B cell (primary cell): Measurements from ENCODE around the gene STARD10. TPM values are rescaled to one million over a fixed set of nuclear protein-coding genes. Genes with fewer than 3 reads are reported as not detected.

Experiments used
- ATAC-seq: fragments of 200-7000 bp; cut with Tn5 transposase; one replicate; pipeline ENCODE4 v1.10.0; 2021; ENCODE audit warnings: low read depth, mild to moderate bottlenecking, moderate number of reproducible peaks, moderate library complexity
- CTCF ChIA-PET: fragments of 350-600 bp; sonication (Branson Sonifier 250); formaldehyde crosslinking; loops from one replicate; lab custom pipeline; 2021; ENCODE audit warnings: antibody characterized with exemption, inconsistent platforms; lab: Charles Lee
- POLR2A ChIA-PET: fragments of 350-600 bp; sonication (Branson Sonifier 250); formaldehyde crosslinking; loops from one replicate; lab custom pipeline; 2021; ENCODE audit warnings: antibody characterized with exemption; lab: Charles Lee
- DNase-seq: peaks from one replicate; pipeline ENCODE4 v3.0.0; 2013
- H2AFZ ChIP-seq: 2 replicates; pipeline ENCODE4 v1.6.1; 2012; ENCODE audit warnings: mild to moderate bottlenecking, low read depth, low read length; ENCODE audit not compliant: insufficient read depth, poor library complexity, severe bottlenecking
- H3K27ac ChIP-seq, 2 donors: 1 replicate in 1 of 2; 2 replicates in 1 of 2; pipeline ENCODE4 v1.5.1; 2012 to 2013; ENCODE audit warnings: low read length in 2 of 2, mild to moderate bottlenecking in 2 of 2, moderate library complexity in 1 of 2
- H3K27me3 ChIP-seq, 4 experiments: fragments of 200-600 bp in 1 of 4; sonication (generic) in 1 of 4; replicated peaks in 1 of 4; 1 replicate in 2 of 4; 2 replicates in 2 of 4; pipeline versions ENCODE4 v1.6.1 to v1.7.0; 2013 to 2016; ENCODE audit warnings: low read length in 3 of 4, mild to moderate bottlenecking in 2 of 4, mixed read lengths in 1 of 4, moderate library complexity in 1 of 4; ENCODE audit not compliant: insufficient read depth in 4 of 4, control insufficient read depth in 3 of 4; ENCODE audit errors: control extremely low read depth in 1 of 4
- H3K36me3 ChIP-seq, 2 experiments: replicated peaks in 1 of 2; 1 replicate in 1 of 2; 2 replicates in 1 of 2; pipeline versions ENCODE4 v1.6.1 to v1.7.1; 2013; ENCODE audit warnings: low read length in 1 of 2; ENCODE audit not compliant: insufficient read depth in 2 of 2, control insufficient read depth in 1 of 2; ENCODE audit errors: control extremely low read depth in 1 of 2, extremely low read depth in 1 of 2
- H3K4me1 ChIP-seq, 2 donors: fragments of 200-600 bp in 1 of 2; sonication (generic) in 1 of 2; 1 replicate in 1 of 2; 2 replicates in 1 of 2; pipeline versions ENCODE4 v1.5.1 to v1.6.1; 2013 to 2017; ENCODE audit warnings: low read length in 2 of 2; ENCODE audit not compliant: control insufficient read depth in 2 of 2, insufficient read depth in 2 of 2
- H3K4me2 ChIP-seq: replicated peaks from 2 replicates; pipeline ENCODE3; 2012; ENCODE audit warnings: mild to moderate bottlenecking, low read depth, low read length; ENCODE audit not compliant: poor library complexity, severe bottlenecking
- H3K4me3 ChIP-seq, 5 experiments: fragments of 200-600 bp in 1 of 5; sonication (generic) in 1 of 5; 1 replicate in 3 of 5; 2 replicates in 2 of 5; pipeline versions ENCODE4 v1.5.1 to v1.7.0; 2011 to 2016; ENCODE audit warnings: low read length in 4 of 5, mild to moderate bottlenecking in 4 of 5, low read depth in 2 of 5, control low read depth in 1 of 5, moderate library complexity in 1 of 5; ENCODE audit not compliant: insufficient read depth in 1 of 5; ENCODE audit errors: control extremely low read depth in 1 of 5, extremely low read depth in 1 of 5
- H3K79me2 ChIP-seq: fragments of 200-600 bp; sonication (generic); one replicate; pipeline ENCODE4 v1.6.0; 2016; ENCODE audit warnings: low read length; ENCODE audit not compliant: control insufficient read depth, insufficient read depth
- H3K9ac ChIP-seq: fragments of 200-600 bp; sonication (generic); 2 replicates; pipeline ENCODE4 v1.6.1; 2017; ENCODE audit warnings: mild to moderate bottlenecking, low read length, moderate library complexity
- H3K9me3 ChIP-seq, 3 donors: one replicate each; pipeline versions ENCODE4 v1.6.1 to v1.7.1; 2013; ENCODE audit warnings: low read length in 2 of 3; ENCODE audit not compliant: control insufficient read depth in 2 of 3, insufficient read depth in 1 of 3; ENCODE audit errors: control extremely low read depth in 1 of 3
- H4K20me1 ChIP-seq: 2 replicates; pipeline ENCODE4 v1.6.0; 2012; ENCODE audit warnings: mild to moderate bottlenecking, low read length; ENCODE audit not compliant: insufficient read depth, control insufficient read depth, poor library complexity, severe bottlenecking
- H3K27ac Mint-ChIP-seq: one replicate; pipeline ENCODE4 v1.8.0; 2021; ENCODE audit warnings: mixed read lengths
- H3K27me3 Mint-ChIP-seq: one replicate; pipeline ENCODE4 v1.8.0; 2021; ENCODE audit warnings: mixed read lengths
- H3K4me1 Mint-ChIP-seq: one replicate; pipeline ENCODE4 v1.8.0; 2021; ENCODE audit warnings: mixed read lengths
- H3K4me3 Mint-ChIP-seq: one replicate; pipeline ENCODE4 v1.8.0; 2021; ENCODE audit warnings: mixed read lengths
- H3K9me3 Mint-ChIP-seq: one replicate; pipeline ENCODE4 v1.8.0; 2022; ENCODE audit warnings: mixed read lengths; ENCODE audit not compliant: insufficient read depth
- CTCF ChIP-seq: fragments of 200-600 bp; IDR thresholded peaks from one replicate; pipeline ENCODE4 v1.8.0; 2022; ENCODE audit warnings: antibody characterized with exemption, mild to moderate bottlenecking
- EZH2 ChIP-seq: IDR thresholded peaks from 2 replicates; pipeline ENCODE4 v1.6.1; 2012; ENCODE audit warnings: borderline replicate concordance, low read depth, mild to moderate bottlenecking, moderate library complexity, low read length; ENCODE audit not compliant: insufficient read depth, poor library complexity, severe bottlenecking
- WGBS: methylation state at CpG from one replicate; pipeline ENCODE4 v1.1.5; 2013; ENCODE audit warnings: missing lambda C conversion rate; ENCODE audit not compliant: insufficient coverage; 5-methylcytosine and 5-hydroxymethylcytosine counted together
- intact Hi-C: fragments of 100-400 bp; cut with micrococcal nuclease; formaldehyde crosslinking; loops from one replicate; pipeline ENCODE4 v1.10.0; 2022
- polyA plus RNA-seq: library from polyadenylated mRNA; depleted of rRNA; stranded (reverse); fragments of >200 nt; gene quantifications from 2 replicates; pipeline ENCODE4 v1.2.3, GENCODE V29; 2012
- total RNA-seq, 2 donors: library from RNA; stranded (reverse); fragments of 120-200 nt in 1 of 2; gene quantifications; 1 replicate in 1 of 2; 2 replicates in 1 of 2; pipeline versions ENCODE4 v1.2.3 to v1.2.4, GENCODE V29; 2013 to 2022

The STARD10 gene
- total and polyA plus RNA-seq, 2 donors (not counting 1 experiment from before 2014, with no cell fraction given): 37.5 to 39.2 TPM

- ChIA-PET POLR2A (no interaction called here), CTCF (interaction anchor here (0.7 to 1.9 kb wide), 4 partner anchors 8 to 341 kb away, joined by 3 to 8 read pairs (median 4); no protein-coding TSS in a partner anchor)
- Mint-ChIP-seq H3K4me3 (no peak overlapping the region), H3K27ac (peak overlapping the region; percentile 54), H3K9me3 (no peaks in the 10 kb centered on the region), H3K4me1 (no peaks in the 10 kb centered on the region), H3K27me3 (no peaks in the 10 kb centered on the region)
- H3K4me2 ChIP-seq: no peak overlapping the region
- peaks cover 17% of the 10 kb centered on the region for H4K20me1 ChIP-seq
- peaks cover 5% of the 10 kb centered on the region for H3K79me2 ChIP-seq
- 100% methylated on average over 1 of the region's 4 CpGs for WGBS
- H3K27ac ChIP-seq: peak overlapping the region in 1 of 2 donors; percentile 5
- no peaks in the 10 kb centered on the region for H3K27me3 ChIP-seq
- intact Hi-C loops: no loop called here
- no peak overlapping the region for H3K4me3 ChIP-seq
- no peak overlapping the region for H2AFZ ChIP-seq
- H3K9me3 ChIP-seq: no peaks in the 10 kb centered on the region
- no peaks in the 10 kb centered on the region for H3K4me1 ChIP-seq
- TF ChIP-seq EZH2 (no peak), CTCF (no peak)
- peaks cover 2 to 88% of the 10 kb centered on the region in 2 experiments for H3K36me3 ChIP-seq
- no peak overlapping the region for H3K9ac ChIP-seq
- no peak for DNase-seq
- ATAC-seq: no peak
These were observed 45.0 kb upstream of the STARD10 start for GRCh38 chr11:72838691-72839305.

GRCh38 chr11:72836111-72836510, 42.3 kb upstream of the STARD10 start:
- Mint-ChIP-seq H3K4me1 (peaks cover 8% of the 10 kb centered on the region), H3K9me3 (no peaks in the 10 kb centered on the region), H3K27ac (peak overlapping the region; percentile 58), H3K4me3 (no peak overlapping the region), H3K27me3 (no peaks in the 10 kb centered on the region)
- H3K9ac ChIP-seq: no peak overlapping the region
- H3K36me3 ChIP-seq: peaks cover 2 to 87% of the 10 kb centered on the region in 2 experiments
- no peak overlapping the region for H3K4me2 ChIP-seq
- no peaks in the 10 kb centered on the region for H3K27me3 ChIP-seq
- CTCF ChIA-PET: interaction anchor here (0.7 to 9.3 kb wide), 5 partner anchors 110 to 406 kb away, joined by 3 to 51 read pairs (median 3); no protein-coding TSS in a partner anchor
- no peak overlapping the region for H3K4me3 ChIP-seq
- peaks cover 7% of the 10 kb centered on the region for H4K20me1 ChIP-seq
- H3K9me3 ChIP-seq: no peaks in the 10 kb centered on the region
- ATAC-seq (no peak), DNase-seq (no peak)
- intact Hi-C loops: no loop called here
- no peak for TF ChIP-seq EZH2
- TF ChIP-seq CTCF: no peak
- peak overlapping the region in 1 of 2 donors; percentile 40 for H3K27ac ChIP-seq
- H3K79me2 ChIP-seq: no peaks in the 10 kb centered on the region
- no peak overlapping the region for H2AFZ ChIP-seq
- POLR2A ChIA-PET: no interaction called here
- 100% methylated on average over 1 of the region's 4 CpGs for WGBS
- peaks cover 0 to 3% of the 10 kb centered on the region in 2 donors for H3K4me1 ChIP-seq
